ENCODE measurements around the gene ABO. TPM values are rescaled to one million over a fixed set of nuclear protein-coding genes. Genes with fewer than 3 reads are reported as not detected.

The ABO gene
- total and polyA plus RNA-seq, 7 donors, result 0.03 to 0.86 (median 0.51) TPM

DNA sequence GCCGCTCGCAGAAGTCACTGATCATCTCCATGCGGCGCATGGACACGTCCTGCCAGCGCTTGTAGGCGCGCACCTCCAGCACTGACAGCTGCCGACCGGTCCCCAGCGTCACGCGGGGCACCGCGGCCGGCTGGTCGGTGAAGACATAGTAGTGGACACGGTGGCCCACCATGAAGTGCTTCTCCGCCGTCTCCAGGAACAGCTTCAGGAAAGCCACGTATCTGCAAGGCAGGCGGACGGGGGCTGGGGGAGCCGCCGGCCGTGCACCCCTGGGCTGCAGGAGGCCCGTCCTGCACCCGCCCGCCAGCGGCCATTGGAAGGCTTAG, 18.9 kb downstream of the ABO start:
- TF ChIP-seq, protein P1, sequence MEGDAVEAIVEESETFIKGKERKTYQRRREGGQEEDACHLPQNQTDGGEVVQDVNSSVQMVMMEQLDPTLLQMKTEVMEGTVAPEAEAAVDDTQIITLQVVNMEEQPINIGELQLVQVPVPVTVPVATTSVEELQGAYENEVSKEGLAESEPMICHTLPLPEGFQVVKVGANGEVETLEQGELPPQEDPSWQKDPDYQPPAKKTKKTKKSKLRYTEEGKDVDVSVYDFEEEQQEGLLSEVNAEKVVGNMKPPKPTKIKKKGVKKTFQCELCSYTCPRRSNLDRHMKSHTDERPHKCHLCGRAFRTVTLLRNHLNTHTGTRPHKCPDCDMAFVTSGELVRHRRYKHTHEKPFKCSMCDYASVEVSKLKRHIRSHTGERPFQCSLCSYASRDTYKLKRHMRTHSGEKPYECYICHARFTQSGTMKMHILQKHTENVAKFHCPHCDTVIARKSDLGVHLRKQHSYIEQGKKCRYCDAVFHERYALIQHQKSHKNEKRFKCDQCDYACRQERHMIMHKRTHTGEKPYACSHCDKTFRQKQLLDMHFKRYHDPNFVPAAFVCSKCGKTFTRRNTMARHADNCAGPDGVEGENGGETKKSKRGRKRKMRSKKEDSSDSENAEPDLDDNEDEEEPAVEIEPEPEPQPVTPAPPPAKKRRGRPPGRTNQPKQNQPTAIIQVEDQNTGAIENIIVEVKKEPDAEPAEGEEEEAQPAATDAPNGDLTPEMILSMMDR (IDR thresholded peaks at IDR 0.05), result no peak
- 92 to 94% (median 93%) methylated on average over 28 to 30 of the region's 30 CpGs for WGBS, 3 donors
- Histone ChIP-seq H3K4me3 (no peak overlapping the region), H3K36me3 (ENCODE audit: insufficient read depth in 1 of 2, low read depth in 1 of 2) (no peaks in the 10 kb centered on the region), H3K9me3 (peaks cover 8% of the 10 kb centered on the region), H3K4me1 (no peaks in the 10 kb centered on the region), H3K27me3 (ENCODE audit: insufficient read depth in 3 of 3, low read length in 2 of 3) (peaks cover 0 to 8% (median 0%) of the 10 kb centered on the region in 3 donors), H3K27ac (no peak overlapping the region)
- intact Hi-C loops (cut with DNase I), result no loop called here
- DNase-seq (no peak), ATAC-seq (no peak)

DNA sequence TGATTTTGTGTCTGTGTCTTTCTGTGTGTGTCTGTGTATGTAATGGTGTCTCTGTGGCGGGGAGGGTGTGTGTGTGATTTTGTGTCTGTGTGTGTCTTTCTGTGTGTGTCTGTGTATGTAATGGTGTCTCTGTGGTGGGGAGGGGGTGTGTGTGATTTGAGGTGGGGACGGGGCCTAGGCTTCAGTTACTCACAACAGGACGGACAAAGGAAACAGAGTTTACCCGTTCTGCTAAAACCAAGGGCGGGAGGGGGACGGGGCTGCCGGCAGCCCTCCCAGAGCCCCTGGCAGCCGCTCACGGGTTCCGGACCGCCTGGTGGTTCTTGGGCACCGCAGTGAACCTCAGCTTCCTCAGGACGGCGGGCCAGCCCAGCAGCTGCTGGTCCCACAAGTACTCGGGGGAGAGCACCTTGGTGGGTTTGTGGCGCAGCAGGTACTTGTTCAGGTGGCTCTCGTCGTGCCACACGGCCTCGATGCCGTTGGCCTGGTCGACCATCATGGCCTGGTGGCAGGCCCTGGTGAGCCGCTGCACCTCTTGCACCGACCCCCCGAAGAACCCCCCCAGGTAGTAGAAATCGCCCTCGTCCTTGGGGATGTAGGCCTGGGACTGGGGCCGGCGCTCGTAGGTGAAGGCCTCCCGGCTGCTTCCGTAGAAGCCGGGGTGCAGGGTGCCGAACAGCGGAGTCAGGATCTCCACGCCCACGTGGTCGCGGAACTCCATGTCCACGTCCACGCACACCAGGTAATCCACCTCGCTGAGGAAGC, 19.4 kb downstream of the ABO start:
- ATAC-seq (no peak), DNase-seq (no peak)
- Histone ChIP-seq H3K4me1 (no peaks in the 10 kb centered on the region), H3K36me3 (ENCODE audit: insufficient read depth in 1 of 2, low read depth in 1 of 2) (no peaks in the 10 kb centered on the region), H3K4me3 (no peak overlapping the region), H3K27ac (no peak overlapping the region), H3K27me3 (ENCODE audit: insufficient read depth in 3 of 3, low read length in 2 of 3) (peaks cover 0 to 11% (median 0%) of the 10 kb centered on the region in 3 donors), H3K9me3 (peaks cover 8% of the 10 kb centered on the region)
- intact Hi-C loops (cut with DNase I), result no loop called here
- TF ChIP-seq, protein P1 (IDR thresholded peaks at IDR 0.05), result no peak
- WGBS, 3 donors, result 90 to 91% (median 90%) methylated on average over 41 to 42 of the region's 42 CpGs

DNA sequence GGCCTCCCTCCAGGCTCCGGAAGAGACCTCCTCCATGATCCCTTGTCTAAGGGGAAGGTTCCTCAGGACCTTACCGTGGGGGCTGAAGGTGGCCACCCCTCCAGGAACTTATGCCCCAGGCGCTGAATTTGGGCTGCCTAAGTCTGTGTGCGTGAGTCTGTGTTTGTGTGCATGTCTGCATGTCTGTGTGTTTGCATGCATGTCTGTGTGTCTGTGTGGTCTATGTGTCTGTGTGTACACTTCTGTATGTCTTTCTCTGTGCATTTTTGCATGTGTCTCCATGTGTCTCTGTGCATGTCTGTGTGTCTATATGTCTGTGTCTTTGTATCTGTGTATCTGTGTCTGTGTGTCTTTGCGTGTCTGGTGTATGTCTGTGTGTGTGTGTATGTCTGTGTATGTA, 20.5 kb downstream of the ABO start:
- ATAC-seq, result no peak
- intact Hi-C loops (cut with DNase I), result no loop called here
- WGBS, 3 donors, result 89 to 98% (median 93%) methylated on average over 5 of the region's 5 CpGs
- Histone ChIP-seq H3K4me3 (no peak overlapping the region), H3K27ac (no peak overlapping the region), H3K4me1 (no peaks in the 10 kb centered on the region), H3K36me3 (ENCODE audit: insufficient read depth in 1 of 2, low read depth in 1 of 2) (no peaks in the 10 kb centered on the region), H3K9me3 (peaks cover 8% of the 10 kb centered on the region), H3K27me3 (ENCODE audit: insufficient read depth in 3 of 3, low read length in 2 of 3) (peaks cover 0 to 16% (median 0%) of the 10 kb centered on the region in 3 donors)
- TF ChIP-seq, protein P1 (IDR thresholded peaks at IDR 0.05), result no peak
- no peak for DNase-seq

DNA sequence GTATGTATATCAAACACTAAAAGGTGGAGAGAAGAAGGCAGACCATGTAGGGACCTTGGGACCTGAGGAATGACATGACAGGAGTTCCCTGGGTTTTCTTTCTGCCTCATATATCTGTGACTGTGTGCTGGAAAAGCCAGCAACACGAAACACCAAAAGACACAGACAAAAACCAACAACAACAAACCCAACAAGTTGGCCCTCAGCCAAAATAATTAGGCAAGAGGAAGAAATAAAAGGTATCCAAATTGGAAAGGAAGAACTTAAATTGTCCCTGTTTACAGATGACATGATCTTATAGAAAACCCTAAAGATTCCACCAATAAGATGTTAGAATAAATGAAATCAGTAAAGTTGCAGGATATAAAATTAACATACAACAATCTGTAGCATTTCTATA, 21.7 kb downstream of the ABO start:
- peaks cover 0 to 16% (median 0%) of the 10 kb centered on the region in 3 donors for H3K27me3 ChIP-seq (ENCODE audit: insufficient read depth in 3 of 3, low read length in 2 of 3)
- H3K4me1 ChIP-seq, result no peaks in the 10 kb centered on the region
- no peak overlapping the region for H3K4me3 ChIP-seq
- WGBS, 3 donors, result 45 to 50% (median 46%) methylated on average over 1 of the region's 1 CpG
- H3K36me3 ChIP-seq (ENCODE audit: insufficient read depth in 1 of 2, low read depth in 1 of 2), result no peaks in the 10 kb centered on the region
- H3K9me3 ChIP-seq, result peaks cover 8% of the 10 kb centered on the region
- intact Hi-C loops (cut with DNase I), result no loop called here
- TF ChIP-seq, protein P1 (IDR thresholded peaks at IDR 0.05), result no peak
- ATAC-seq (no peak), DNase-seq (no peak)
- H3K27ac ChIP-seq, result no peak overlapping the region
